NCI-H2196 treated with DMSO at 0.1 percent for 48 hours (cell line): ENCODE measurements around the gene PRKG2.
A peak's percentile ranks its signal among the peaks of the same experiment; 100 is the strongest.

Experiments
- DNase-seq: peaks from one replicate; lab custom pipeline; 2025; ENCODE audit not compliant: unreplicated experiment; lab: John Stamatoyannopoulos, UW

The PRKG2 gene

DNA sequence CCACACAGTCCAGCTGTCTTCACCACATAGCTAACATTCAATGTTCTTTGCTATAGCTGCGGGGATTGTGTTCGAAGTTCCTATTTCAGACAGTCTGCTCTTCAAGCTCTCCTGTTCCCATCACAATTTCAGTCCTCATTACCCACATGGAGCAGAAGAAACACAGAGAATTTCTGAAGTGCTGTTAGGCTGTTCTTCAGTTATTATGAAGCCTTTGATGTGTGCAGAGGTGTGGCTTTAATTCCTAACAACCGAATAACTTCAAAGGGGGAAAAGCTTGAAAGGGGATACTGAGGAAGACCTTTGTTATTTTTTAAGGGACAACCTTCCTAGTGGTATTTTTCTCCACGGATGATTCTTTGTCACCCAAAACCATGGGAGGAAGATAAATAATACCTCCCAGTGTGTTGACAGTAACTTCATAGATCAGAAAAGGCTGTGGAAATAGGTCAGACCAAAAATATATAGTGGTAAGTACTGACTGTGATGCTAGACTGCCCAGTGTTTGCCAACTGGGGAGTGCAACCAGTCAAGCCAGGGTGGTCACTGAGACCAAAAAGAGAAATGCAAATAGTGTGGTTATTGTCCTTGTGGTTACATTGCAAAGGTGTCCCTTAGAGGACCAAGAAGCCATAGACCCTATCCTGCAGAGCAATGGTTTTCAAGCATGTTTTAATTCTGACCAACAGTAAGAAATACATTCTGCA, 52.1 kb downstream of the PRKG2 start:
- no peak for DNase-seq

DNA sequence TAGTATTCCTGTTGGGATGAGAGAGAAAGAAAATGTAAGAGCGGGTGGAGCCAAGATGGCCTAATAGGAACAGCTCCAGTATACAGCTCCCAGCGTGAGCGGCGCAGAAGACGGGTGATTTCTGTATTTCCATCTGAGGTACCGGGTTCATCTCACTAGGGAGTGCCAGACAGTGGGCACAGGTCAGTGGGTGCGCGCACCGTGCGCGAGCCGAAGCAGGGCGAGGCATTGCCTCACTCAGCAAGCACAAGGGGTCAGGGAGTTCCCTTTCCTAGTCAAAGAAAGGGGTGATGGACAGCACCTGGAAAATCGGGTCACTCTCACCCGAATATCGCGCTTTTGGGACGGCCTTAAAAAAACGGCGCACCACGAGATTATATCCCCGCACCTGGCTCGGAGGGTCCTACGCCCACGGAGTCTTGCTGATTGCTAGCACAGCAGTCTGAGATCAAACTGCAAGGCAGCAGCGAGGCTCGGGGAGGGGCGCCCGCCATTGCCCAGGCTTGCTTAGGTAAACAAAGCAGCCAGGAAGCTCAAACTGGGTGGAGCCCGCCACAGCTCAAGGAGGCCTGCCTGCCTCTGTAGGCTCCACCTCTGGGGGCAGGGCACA, 61.2 kb downstream of the PRKG2 start:
- DNase-seq, result peak; percentile 0

- DNase-seq, result no peak
These were observed 61.9 kb downstream of the PRKG2 start for GRCh38 chr4:81152839-81153713.

DNA sequence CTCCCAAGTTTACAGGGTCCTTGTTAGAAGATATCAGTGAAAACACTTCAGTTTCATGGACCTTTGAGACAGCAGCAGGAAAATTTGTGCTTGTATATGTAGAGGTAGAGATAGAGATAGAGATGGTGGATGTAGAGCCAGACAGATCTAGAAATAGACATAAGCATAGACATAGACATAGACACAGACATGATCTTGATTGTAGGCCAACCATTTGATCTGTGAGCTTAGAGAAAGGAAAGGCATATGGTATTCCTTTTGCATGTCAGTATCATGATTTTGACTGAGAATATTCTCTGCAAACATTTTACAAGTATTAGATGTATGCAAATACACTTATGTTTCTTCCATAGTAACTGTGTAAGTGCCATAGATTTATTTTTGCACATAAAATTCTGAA, 65.0 kb downstream of the PRKG2 start:
- no peak for DNase-seq

DNA sequence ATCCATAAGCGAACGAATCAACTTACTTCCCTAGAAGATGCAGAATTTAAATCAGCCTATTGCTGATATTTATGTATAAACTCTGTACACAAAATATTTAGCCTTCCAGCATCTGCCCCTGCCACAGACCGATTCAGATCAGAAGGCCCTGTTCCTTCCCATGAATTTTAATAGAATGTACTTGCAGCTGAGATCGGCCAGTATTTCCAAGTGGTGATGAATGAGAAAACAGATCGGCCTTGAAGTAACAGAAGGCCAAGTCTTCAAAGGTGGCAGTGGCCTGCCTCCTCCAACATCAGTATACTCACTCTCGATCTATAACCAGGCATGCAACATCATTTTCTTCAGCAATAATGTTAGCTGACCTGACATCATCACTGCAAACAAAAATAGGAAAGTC, 66.4 kb downstream of the PRKG2 start:
- DNase-seq, result no peak

DNA sequence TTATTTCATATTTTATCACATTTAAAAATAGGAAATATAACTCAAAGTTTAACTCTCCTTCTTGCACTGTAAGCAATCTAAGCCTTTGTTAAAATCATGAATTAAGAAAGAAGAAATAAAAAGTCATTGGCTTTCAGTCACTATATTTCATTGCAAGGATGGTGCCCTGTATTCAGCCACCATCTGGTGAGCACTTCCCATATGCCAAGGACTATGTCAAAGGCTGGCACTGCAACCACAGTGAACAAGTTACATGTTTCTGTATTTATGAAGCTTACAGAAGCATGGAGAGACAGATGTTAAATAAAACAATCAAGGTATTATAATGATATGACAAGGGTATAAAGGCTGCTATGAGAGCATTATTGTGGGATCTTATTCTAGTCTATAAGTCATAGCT, 68.6 kb downstream of the PRKG2 start:
- no peak for DNase-seq

GRCh38 chr4:81143183-81143582, 71.8 kb downstream of the PRKG2 start:
- DNase-seq, result no peak

DNA sequence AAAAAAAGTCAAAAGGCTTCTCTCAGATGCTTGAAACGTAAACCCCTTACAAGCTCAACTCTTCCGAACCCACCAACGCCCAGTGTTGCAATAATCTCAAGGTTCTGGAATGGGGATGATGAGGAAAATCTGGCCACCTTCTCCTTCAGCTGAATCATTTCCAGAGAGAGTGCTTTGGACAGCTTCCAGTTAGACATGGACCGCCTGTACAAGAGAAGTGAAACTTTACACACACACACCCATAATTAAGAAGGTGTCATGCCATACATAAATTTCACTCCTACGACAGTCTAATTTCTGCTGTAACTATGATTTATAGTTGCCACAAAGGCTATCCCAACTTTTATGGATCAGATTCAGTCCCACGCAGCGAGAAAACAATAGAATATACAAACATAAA, 72.3 kb downstream of the PRKG2 start:
- no peak for DNase-seq

DNA sequence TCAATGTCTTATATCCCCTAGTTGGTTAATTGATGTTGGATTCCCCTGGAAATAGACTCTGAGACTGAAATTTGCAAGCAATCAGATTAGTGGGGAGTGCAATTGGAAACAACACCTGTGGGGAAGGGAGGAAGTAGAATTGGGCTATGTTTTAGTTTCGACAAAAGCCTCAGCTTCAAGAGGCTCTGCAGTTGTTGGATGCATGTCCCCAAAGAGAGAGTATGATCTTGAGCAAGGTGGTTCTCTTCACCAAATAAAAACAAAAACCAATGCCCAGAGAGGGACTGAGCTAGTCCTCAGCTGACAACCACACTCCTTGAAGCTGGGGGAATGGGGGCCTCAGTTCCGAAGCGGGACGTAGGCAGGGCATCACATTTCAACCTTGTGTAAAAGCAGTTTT, 77.1 kb downstream of the PRKG2 start:
- no peak for DNase-seq

DNA sequence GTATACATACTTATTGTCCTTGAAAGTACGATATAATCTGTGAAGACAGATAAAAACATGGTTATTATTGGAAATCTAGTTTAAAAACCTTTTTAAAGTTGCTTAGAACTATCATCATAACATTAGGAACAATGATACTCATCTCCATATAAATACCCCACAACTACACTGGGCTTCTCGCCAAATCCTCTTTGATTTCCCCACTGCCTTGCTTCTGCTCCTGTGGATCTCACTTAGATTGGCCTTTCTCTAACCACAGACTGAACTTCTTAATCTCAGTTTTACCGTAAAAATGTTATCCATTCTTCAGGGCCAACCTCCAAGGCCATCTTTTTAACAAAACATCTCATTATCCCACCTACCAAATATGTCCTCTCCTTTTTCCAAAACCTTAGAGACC, 77.6 kb downstream of the PRKG2 start:
- DNase-seq, result no peak

GRCh38 chr4:81136161-81136905, 78.7 kb downstream of the PRKG2 start:
- DNase-seq, result no peak

GRCh38 chr4:81135501-81135900, 79.5 kb downstream of the PRKG2 start:
- DNase-seq, result no peak

GRCh38 chr4:81131563-81131962, 83.5 kb downstream of the PRKG2 start:
- DNase-seq, result no peak

GRCh38 chr4:81131066-81131465, 84.0 kb downstream of the PRKG2 start:
- no peak for DNase-seq

- no peak for DNase-seq
These were observed 84.5 kb downstream of the PRKG2 start for GRCh38 chr4:81130569-81130968.

DNA sequence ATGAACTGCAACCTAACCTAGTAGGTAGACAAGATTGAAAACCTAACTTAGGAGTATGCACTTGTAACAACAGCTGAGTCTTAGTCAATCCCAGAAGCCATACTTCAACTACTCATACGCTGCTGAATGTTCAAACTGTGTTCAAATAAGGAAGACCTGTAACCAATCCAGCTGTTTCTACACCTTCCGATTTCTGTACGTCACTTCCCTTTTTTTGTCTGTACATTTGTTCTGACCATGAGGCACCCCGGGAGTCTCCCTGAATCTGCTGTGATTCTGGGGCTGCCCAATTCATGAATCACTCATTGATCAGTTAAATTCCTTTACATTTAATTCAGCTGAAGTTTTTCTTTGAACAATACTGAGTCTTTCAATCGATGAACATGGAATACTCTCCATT, 95.0 kb downstream of the PRKG2 start:
- no peak for DNase-seq

DNA sequence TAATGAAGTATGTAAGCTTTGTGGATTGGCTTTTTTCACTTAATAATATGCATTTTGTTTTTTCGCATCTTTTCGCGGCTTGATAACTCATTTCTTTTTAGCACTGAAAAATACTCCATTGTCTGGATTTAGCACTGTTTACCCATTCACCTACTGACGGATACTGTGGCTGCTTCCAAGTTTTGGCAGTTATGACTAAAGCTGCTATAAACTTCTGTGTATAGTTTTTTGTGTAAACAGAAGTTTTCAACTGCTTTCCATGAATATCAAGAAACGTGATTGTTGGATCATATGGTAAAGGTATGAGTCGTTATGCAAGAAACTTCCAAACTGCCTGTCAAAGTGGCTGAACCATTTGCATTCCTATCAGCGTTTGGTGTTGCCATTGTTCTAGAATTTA, 96.9 kb downstream of the PRKG2 start:
- no peak for DNase-seq

GRCh38 chr4:81116566-81116965, 98.5 kb downstream of the PRKG2 start:
- DNase-seq, result no peak

DNA sequence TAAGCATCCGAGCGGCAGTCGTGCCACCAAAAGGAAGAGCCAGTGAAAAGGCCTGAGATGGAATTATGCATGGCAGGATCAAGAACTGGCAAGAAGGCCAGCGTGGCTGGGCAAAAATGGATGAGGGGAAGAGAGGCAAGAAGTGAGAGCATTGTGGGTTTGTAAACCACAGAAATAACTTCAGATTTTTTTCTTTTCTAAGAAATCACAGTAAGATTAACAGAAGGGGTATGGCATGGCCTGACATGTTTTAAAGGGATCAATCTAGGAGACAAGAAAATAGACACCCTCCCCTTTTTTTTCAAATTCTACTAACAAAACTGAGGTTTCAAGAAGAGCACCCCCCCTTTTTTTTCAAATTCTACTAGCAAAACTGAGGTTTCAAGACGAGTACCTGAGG, 102.0 kb downstream of the PRKG2 start:
- DNase-seq, result no peak

DNA sequence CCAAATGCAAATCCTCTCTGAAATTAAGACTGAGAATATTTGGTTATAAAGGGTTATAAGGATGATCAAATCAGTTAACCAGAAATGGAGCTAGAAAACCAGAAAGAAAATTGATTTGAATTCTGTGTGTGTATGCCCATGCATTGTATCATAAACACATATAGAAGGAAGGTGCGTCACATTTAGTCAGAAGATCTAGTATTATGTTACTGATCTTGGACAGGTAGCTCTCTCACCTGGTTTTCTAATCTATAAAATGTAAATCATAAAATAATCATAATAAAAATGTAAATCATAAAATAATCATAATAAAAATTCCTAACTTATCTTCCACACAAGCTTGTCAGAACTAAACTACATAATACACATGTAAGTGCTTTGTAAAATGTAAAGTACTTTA, 105.7 kb downstream of the PRKG2 start:
- no peak for DNase-seq

DNA sequence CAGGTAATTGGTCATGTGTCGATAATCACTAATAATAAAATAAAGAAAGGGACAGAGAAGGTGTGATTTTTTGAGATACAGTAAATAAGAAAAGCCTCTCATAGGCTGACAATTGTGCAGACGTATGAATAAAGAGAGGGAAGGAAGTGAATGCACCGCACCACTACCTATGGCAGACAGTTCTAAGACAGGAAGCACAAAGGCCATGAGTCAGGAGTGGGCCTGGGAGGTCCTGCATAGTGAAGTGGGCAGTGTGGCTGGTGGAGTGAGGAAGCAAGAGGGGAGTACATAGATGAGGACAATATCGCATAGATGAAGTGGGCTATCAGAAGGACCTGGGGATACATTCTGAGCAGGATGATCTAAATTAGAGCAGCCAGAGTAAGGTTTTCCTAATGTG, 108.9 kb downstream of the PRKG2 start:
- no peak for DNase-seq
